MM.1S (cell line): ENCODE measurements around the gene IREB2.

ENCODE experiments used
- DNase-seq: peaks from one replicate; pipeline ENCODE4 v3.0.0-alpha.2; 2015
- H2AFZ ChIP-seq: fragments of 300-600 bp; sonication (generic); 2 replicates; pipeline ENCODE4 v1.6.0; 2016; ENCODE audit warnings: antibody characterized with exemption, low read length
- H3F3A ChIP-seq: fragments of 300-600 bp; sonication (generic); 2 replicates; pipeline ENCODE4 v1.6.1; 2016; ENCODE audit warnings: mild to moderate bottlenecking, antibody characterized with exemption, low read length, moderate library complexity, mixed read lengths; ENCODE audit not compliant: insufficient read depth
- H3K27ac ChIP-seq: fragments of 300-600 bp; sonication (generic); 2 replicates; pipeline ENCODE4 v1.5.1; 2016; ENCODE audit warnings: mild to moderate bottlenecking, low read length
- H3K27me3 ChIP-seq: fragments of 300-600 bp; sonication (generic); replicated peaks from 2 replicates; pipeline ENCODE4 v1.6.0; 2016; ENCODE audit warnings: low read length; ENCODE audit not compliant: insufficient read depth
- H3K36me3 ChIP-seq: fragments of 300-600 bp; sonication (generic); replicated peaks from 2 replicates; pipeline ENCODE4 v1.6.1; 2016; ENCODE audit warnings: mild to moderate bottlenecking, low read length, mixed read lengths; ENCODE audit not compliant: insufficient read depth
- H3K4me1 ChIP-seq: fragments of 300-600 bp; sonication (generic); 2 replicates; pipeline ENCODE4 v1.6.1; 2016; ENCODE audit warnings: low read length, mixed read lengths
- H3K4me2 ChIP-seq: fragments of 300-600 bp; sonication (generic); 2 replicates; pipeline ENCODE4 v1.6.0; 2016; ENCODE audit warnings: low read depth, low read length
- H3K4me3 ChIP-seq: fragments of 300-600 bp; sonication (generic); 2 replicates; pipeline ENCODE4 v1.5.1; 2016; ENCODE audit warnings: low read length, mixed read lengths
- H3K79me2 ChIP-seq: fragments of 300-600 bp; sonication (generic); 2 replicates; pipeline ENCODE4 v1.6.1; 2016; ENCODE audit warnings: mixed run types, low read length, mixed read lengths
- H3K9ac ChIP-seq: fragments of 300-600 bp; sonication (generic); 2 replicates; pipeline ENCODE4 v1.6.1; 2016; ENCODE audit warnings: low read length, mixed read lengths
- H3K9me2 ChIP-seq: fragments of 300-600 bp; sonication (generic); replicated peaks from 2 replicates; pipeline ENCODE4 v1.6.1; 2016; ENCODE audit warnings: mild to moderate bottlenecking, low read length, mixed read lengths; ENCODE audit not compliant: insufficient read depth
- H3K9me3 ChIP-seq: fragments of 300-600 bp; sonication (generic); replicated peaks from 2 replicates; pipeline ENCODE4 v1.6.1; 2016; ENCODE audit warnings: mild to moderate bottlenecking, low read length, mixed read lengths; ENCODE audit not compliant: insufficient read depth
- H4K20me1 ChIP-seq: fragments of 300-600 bp; sonication (generic); 2 replicates; pipeline ENCODE4 v1.6.1; 2016; ENCODE audit warnings: mild to moderate bottlenecking, low read length, moderate library complexity, mixed read lengths; ENCODE audit not compliant: insufficient read depth
- EZH2 ChIP-seq: fragments of 300-600 bp; sonication (generic); optimal IDR thresholded peaks from 2 replicates; pipeline ENCODE3; 2017; ENCODE audit warnings: low read depth, mild to moderate bottlenecking, antibody characterized with exemption, low read length, mixed read lengths
- EZH2phosphoT487 ChIP-seq: fragments of 300-600 bp; sonication (generic); IDR thresholded peaks from 2 replicates; pipeline ENCODE4 v1.6.1; 2018; ENCODE audit warnings: antibody characterized with exemption, low read length
- TF ChIP-seq, protein P1 (sequence below): fragments of 300-600 bp; sonication (generic); IDR thresholded peaks from 2 replicates; pipeline ENCODE4 v1.5.1; 2016; ENCODE audit warnings: antibody characterized with exemption, low read length, mixed read lengths

IREB2 gene

DNA sequence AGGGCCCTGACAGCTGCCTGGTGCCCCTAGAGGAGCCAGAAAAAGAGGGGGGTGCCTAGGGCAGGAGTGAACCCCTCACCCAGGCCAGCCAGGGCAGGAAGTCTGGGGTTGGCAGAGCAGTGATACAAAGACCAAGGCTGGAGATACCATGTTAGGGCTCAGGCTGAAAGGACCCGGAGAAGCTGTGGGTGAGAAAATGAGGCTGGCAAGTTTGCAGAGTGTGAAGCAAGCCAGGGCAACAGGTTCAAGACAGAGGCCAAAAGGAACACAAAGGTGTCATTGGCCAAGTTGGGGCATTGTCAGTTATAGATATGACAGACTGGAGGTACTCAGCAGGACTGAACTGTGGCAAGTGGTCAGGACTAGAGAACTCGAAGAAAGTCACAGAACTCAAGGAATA lies 40.6 kb upstream of the IREB2 start:
- Histone ChIP-seq H3K36me3 (no peaks in the 10 kb centered on the region), H3K9ac (no peak overlapping the region), H3K9me3 (no peaks in the 10 kb centered on the region), H3K4me2 (no peak overlapping the region), H3F3A (no peaks in the 10 kb centered on the region), H3K4me3 (no peak overlapping the region), H3K79me2 (no peaks in the 10 kb centered on the region), H2AFZ (no peak overlapping the region), H3K9me2 (no peaks in the 10 kb centered on the region), H3K27me3 (no peaks in the 10 kb centered on the region), H3K27ac (no peak overlapping the region), H3K4me1 (no peaks in the 10 kb centered on the region), H4K20me1 (no peaks in the 10 kb centered on the region)
- no peak for DNase-seq
- TF ChIP-seq EZH2phosphoT487: no peak

- Histone ChIP-seq H3K27me3 (no peaks in the 10 kb centered on the region), H3K9ac (no peak overlapping the region), H3K27ac (no peak overlapping the region), H3K9me3 (no peaks in the 10 kb centered on the region), H3K79me2 (no peaks in the 10 kb centered on the region), H3K4me1 (no peaks in the 10 kb centered on the region), H3K9me2 (no peaks in the 10 kb centered on the region), H3F3A (no peaks in the 10 kb centered on the region), H3K4me3 (no peak overlapping the region), H4K20me1 (no peaks in the 10 kb centered on the region), H3K36me3 (no peaks in the 10 kb centered on the region), H3K4me2 (no peak overlapping the region), H2AFZ (no peak overlapping the region)
- no peak for DNase-seq
- TF ChIP-seq EZH2phosphoT487 (no peak), EZH2 (no peak)
- TF ChIP-seq, protein P1, sequence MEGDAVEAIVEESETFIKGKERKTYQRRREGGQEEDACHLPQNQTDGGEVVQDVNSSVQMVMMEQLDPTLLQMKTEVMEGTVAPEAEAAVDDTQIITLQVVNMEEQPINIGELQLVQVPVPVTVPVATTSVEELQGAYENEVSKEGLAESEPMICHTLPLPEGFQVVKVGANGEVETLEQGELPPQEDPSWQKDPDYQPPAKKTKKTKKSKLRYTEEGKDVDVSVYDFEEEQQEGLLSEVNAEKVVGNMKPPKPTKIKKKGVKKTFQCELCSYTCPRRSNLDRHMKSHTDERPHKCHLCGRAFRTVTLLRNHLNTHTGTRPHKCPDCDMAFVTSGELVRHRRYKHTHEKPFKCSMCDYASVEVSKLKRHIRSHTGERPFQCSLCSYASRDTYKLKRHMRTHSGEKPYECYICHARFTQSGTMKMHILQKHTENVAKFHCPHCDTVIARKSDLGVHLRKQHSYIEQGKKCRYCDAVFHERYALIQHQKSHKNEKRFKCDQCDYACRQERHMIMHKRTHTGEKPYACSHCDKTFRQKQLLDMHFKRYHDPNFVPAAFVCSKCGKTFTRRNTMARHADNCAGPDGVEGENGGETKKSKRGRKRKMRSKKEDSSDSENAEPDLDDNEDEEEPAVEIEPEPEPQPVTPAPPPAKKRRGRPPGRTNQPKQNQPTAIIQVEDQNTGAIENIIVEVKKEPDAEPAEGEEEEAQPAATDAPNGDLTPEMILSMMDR: no peak
These were observed 39.8 kb upstream of the IREB2 start for GRCh38 chr15:78398076-78398825.

GRCh38 chr15:78399091-78399490 lies 38.9 kb upstream of the IREB2 start:
- Histone ChIP-seq H3F3A (no peaks in the 10 kb centered on the region), H3K9me3 (no peaks in the 10 kb centered on the region), H3K79me2 (no peaks in the 10 kb centered on the region), H3K9ac (no peak overlapping the region), H3K36me3 (no peaks in the 10 kb centered on the region), H3K4me3 (no peak overlapping the region), H3K9me2 (no peaks in the 10 kb centered on the region), H3K27ac (no peak overlapping the region), H4K20me1 (no peaks in the 10 kb centered on the region), H3K4me2 (no peak overlapping the region), H3K4me1 (no peaks in the 10 kb centered on the region), H3K27me3 (no peaks in the 10 kb centered on the region), H2AFZ (no peak overlapping the region)
- DNase-seq: no peak
- TF ChIP-seq EZH2 (no peak), EZH2phosphoT487 (no peak)

GRCh38 chr15:78402061-78402610 lies 35.9 kb upstream of the IREB2 start:
- no peak overlapping the region for H3K9ac ChIP-seq
- no peaks in the 10 kb centered on the region for H3K36me3 ChIP-seq
- no peaks in the 10 kb centered on the region for H3K27me3 ChIP-seq
- H3K9me2 ChIP-seq: no peaks in the 10 kb centered on the region
- no peaks in the 10 kb centered on the region for H3K79me2 ChIP-seq
- no peaks in the 10 kb centered on the region for H3F3A ChIP-seq
- H3K4me2 ChIP-seq: no peak overlapping the region
- no peaks in the 10 kb centered on the region for H3K4me1 ChIP-seq
- H2AFZ ChIP-seq: no peak overlapping the region
- no peak for TF ChIP-seq EZH2phosphoT487
- TF ChIP-seq EZH2: no peak
- TF ChIP-seq, protein P1: no peak
- H3K4me3 ChIP-seq: no peak overlapping the region
- no peak overlapping the region for H3K27ac ChIP-seq
- DNase-seq: no peak
- no peaks in the 10 kb centered on the region for H4K20me1 ChIP-seq
- no peaks in the 10 kb centered on the region for H3K9me3 ChIP-seq
